ENCODE measurements around the gene PAF1. TPM values are rescaled to one million over a fixed set of nuclear protein-coding genes. Genes with fewer than 3 reads are reported as not detected.

PAF1 gene
- total and polyA plus RNA-seq, 4 donors, result 13.7 to 29.4 (median 18.9) TPM

- TF ChIP-seq TAF1 (conservative IDR thresholded peaks at IDR 0.05) (no peak), FOXA2 (IDR thresholded peaks at IDR 0.05) (no peak), RXRA (IDR thresholded peaks at IDR 0.05) (no peak), GABPA (IDR thresholded peaks at IDR 0.05 in 1 of 2, conservative IDR thresholded peaks at IDR 0.05 in 1 of 2) (no peak), JUND (IDR thresholded peaks at IDR 0.05) (no peak), EGR1 (IDR thresholded peaks at IDR 0.05; ENCODE audit: low read depth in 2 of 2) (no peak), ZBTB33 (IDR thresholded peaks at IDR 0.05) (no peak), FOXA1 (IDR thresholded peaks at IDR 0.05) (no peak), HNF4G (IDR thresholded peaks at IDR 0.05) (no peak), CTCF (IDR thresholded peaks at IDR 0.05; ENCODE audit: low read depth, low read length, missing input control) (no peak), RAD21 (IDR thresholded peaks at IDR 0.05) (no peak), ATF3 (IDR thresholded peaks at IDR 0.05) (no peak), NR2F2 (IDR thresholded peaks at IDR 0.05) (no peak), REST (IDR thresholded peaks at IDR 0.05) (no peak), MAX (IDR thresholded peaks at IDR 0.05) (no peak), SP1 (IDR thresholded peaks at IDR 0.05) (no peak)
- no peaks in the 10 kb centered on the region for H3K27me3 ChIP-seq (ENCODE audit: control insufficient read depth in 4 of 4, insufficient read depth in 4 of 4, low read length in 3 of 4)
- no peak overlapping the region for H3K4me3 ChIP-seq (ENCODE audit: low read depth in 1 of 3, low read length in 3 of 3)
- WGBS, result 67% methylated on average over 2 of the region's 2 CpGs
- peak overlapping the region; percentile 71 to 86 for H3K27ac ChIP-seq (ENCODE audit: low read depth in 1 of 2, low read length in 2 of 2)
- no peak for DNase-seq (ENCODE audit: low spot score)
- peaks cover 7 to 38% (median 24%) of the 10 kb centered on the region in 4 donors for H3K36me3 ChIP-seq (ENCODE audit: control insufficient read depth in 4 of 4, insufficient read depth in 3 of 4, low read depth in 1 of 4, low read length in 3 of 4)
- H3K4me1 ChIP-seq (ENCODE audit: control insufficient read depth in 4 of 4, insufficient read depth in 4 of 4, low read length in 3 of 4), result peaks cover 13 to 51% (median 49%) of the 10 kb centered on the region in 4 donors
- no peak overlapping the region for H3K9ac ChIP-seq (ENCODE audit: low read depth in 1 of 2, low read length in 2 of 2)
- no peaks in the 10 kb centered on the region for H3K9me3 ChIP-seq (ENCODE audit: control insufficient read depth in 4 of 4, low read length in 3 of 4)
Measured at GRCh38 chr19:39372941-39373340, 18.0 kb downstream of the PAF1 start.

Measured in liver (tissue), 9 donors.